ELF-1 (cell line): ENCODE data around the gene CPNE2.
"Not testable (repeated sequence)": the region's sequence is repeated elsewhere in the genome, so short reads cannot be mapped to it uniquely, and the experiment has no call there.

Experiments used
- DNase-seq: peaks from one replicate; pipeline ENCODE4 v3.0.0-alpha.2; 2016; ENCODE audit warnings: low read depth, low spot score

Gene CPNE2

DNA sequence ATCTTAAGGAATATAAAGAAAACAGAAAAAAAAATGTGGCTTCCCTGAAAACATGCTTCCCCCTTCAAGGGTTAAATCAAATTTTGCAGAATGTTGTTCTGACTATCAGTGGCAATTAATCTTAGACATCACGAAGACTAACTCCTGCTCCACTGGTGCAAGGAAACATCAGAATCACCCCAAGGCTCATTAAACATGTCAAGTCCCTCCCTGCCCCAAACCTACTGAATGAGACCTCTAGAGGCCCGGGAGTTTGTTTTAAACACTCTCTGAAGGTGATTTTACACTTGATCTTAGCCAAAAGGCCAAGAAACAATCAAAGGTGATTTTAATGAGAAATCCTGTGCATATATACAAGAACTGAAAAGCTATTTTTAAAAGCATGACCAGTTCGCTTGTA, 75.2 kb downstream of the CPNE2 start:
- DNase-seq: no peak

DNA sequence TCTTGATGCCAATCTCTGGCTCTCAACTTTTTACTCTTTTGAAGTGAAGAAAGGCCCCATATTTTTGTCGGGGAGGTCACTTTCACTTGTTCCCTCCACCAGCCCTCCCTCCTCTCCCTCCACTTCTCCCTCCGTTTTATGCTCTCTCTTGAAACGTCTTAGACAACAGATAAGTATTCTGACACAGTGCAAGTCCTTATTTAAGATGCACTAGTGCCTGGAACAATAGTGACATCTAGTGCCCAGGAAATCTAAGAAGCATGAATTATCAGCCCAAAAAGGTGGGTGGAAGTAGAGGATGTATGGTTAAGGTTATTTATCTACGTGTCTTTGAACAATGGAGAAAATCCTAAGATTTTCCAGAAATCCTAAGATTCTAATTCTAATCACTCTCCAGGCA, 75.6 kb downstream of the CPNE2 start:
- DNase-seq: no peak

DNA sequence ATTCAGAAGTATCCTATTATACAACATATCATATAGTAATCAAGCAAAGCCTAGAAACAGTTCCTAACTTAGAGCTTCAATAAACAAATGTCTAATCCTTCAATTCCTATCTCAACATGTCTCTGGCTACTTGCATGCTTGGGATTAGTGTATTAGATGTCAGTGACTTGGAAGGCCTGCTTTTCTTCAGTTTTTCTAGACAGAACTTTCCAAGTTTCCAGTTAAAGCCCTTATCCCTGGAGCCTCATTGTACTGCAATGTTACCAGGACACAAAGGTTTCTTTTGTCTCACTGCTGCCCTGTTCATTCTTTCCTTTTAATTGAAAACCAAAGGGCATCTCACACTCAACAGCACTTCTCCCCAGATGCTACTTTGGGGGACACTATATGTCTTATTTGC, 76.9 kb downstream of the CPNE2 start:
- no peak for DNase-seq

DNA sequence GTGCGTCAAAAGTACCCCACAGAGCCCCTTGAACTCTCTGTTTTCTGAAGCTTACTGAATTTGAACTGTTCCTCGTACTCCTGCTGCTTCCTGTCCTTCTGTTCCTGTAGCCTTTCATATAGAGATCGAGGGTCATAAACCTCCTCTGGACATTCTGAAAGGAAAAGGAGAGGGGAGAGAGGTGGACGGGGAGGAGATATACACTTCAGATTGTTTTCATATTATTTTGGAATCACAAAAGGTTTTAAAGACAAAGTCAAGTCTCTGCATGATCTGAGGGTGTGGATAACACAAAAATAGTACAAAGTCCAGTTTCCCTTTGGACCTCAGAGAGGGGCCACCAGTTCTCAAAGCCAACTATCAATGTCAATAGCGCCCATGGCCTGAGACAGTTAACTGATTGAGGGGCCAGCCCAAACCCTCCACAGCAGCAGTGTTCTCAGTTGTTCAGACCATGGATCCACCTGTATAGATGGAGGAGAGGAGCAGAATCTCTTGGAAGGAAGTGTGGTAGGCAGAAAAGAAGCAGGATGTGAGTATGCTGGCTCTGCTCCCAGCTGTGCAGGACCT, 80.4 kb downstream of the CPNE2 start:
- DNase-seq: no peak

DNA sequence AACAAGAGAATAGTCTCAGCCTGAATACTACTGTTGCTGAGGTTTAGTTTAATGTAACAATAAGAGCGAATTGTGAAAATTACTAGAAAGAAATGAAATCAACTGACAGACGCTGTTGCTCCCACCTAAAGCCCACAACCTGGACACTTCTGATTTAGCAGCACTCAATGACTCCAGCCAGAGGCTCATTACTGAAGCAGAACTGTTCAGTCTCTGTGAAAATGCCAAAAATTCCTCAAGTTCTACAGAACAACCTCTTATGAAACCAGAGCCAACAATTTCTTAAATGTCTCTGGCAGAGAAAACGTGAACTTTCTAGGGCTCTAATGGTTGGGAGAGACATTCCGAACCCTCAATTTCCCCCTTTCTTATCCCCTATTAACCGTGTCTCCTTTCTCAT, 83.5 kb downstream of the CPNE2 start:
- no peak for DNase-seq

DNA sequence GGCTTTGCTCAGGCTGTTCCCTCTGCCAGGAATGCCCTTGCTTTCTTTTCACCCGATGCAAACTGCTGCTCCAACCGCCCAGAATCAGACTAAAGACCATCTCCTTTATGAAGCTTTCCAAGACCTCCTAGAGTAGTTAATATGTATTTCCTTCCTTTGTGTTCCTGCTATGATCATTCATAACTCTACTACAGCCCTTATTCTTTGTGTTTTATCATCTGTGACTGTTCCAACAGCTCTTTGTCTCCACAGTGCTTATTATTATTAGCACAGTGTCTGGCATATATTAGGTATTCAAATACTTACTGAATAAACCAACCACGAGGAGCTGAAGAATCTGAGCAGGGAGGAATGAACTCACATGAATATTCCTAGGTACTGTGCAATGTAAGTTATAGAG, 85.8 kb downstream of the CPNE2 start:
- no peak for DNase-seq

DNA sequence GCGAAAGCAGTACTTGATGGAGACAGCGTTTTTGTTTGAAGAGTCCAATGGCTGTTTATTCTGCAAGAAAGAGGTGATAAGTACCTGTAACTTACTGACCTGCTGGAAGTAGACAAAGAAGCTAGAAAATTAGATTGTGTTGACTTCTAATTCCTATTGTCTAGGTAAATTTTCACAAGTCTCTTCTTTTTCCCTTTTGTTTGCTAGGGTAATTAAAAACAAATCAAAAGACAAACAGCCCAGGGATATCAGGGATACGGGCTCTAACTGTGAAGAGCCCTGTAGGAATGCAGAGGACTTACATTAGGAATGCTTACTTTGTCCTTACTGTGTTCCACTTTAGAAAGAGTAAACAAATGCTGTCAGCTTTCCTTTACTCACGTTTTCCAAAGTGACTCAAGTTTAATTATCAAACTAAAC, 86.4 kb downstream of the CPNE2 start:
- peak; percentile 23 for DNase-seq

DNA sequence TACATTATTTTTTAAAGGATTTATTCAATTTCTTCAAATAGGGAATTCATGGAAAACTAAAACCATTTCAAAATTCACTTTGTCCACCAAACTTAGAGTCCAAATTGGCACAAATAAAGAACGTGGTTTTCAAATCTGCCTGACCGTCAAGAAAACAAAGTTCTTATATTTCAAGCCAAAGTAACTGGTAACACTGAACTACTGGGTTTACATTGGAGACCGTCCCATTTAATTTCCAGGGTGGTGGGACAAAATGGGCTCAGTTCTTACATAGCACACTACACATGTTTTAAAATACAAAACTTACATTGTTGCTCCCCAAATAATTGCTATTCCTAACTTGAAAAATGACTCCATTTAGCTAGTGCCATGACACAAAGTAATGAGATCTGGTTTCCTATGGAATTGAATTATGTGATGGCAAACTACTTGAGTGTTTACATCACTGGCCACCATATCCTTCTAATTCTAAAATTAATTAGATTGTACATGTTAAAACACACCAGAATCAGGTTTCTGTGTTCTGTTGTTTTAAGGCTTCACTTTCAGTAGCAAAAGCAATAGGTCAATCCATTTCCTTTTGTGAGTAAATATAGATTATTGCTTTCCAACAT, 86.9 kb downstream of the CPNE2 start:
- DNase-seq: no peak

DNA sequence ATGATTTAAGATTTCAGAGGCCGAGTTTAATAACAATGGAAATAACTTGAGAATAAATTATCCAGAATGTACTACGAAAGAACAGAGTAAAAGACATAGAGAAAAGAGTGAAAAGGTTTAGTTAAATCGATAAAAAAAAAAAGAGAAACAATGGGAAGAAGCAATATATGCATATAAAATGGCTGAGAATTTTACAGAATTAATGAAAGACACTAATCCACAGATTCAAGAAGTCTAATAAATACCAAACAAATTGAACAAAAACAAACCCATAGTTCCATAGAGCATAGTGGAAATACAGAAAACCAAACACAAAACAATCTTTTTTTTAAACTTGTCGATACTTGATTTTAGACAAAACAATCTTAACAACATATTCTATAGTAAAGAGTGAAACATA, 91.7 kb downstream of the CPNE2 start:
- no peak for DNase-seq

DNA sequence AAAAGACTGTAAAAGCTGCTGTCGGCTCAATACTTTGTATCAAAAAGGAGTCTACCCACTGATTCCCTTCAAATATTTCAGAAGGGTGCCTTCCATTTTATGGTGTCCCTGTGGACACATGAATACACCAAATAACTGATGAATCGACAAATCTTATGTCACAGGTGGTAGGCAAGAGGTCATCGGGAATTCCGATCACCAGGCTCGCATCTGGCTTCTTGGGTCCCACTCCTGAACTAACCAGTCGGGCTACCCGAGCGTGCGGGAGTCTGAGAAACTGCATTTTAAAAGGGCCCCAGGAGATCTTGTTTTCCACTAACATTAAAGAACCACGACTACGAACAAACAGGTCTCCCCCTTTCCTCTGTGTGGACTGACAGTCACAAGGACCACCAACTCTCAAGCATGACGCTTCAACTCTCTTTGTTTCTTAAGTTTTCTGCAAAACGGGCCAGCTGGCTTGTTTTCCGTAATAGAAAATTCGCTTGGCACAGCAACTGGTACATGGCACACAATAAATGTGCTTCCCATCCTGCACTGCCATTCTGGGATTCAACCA, 92.6 kb downstream of the CPNE2 start:
- DNase-seq: peak; percentile 23

DNA sequence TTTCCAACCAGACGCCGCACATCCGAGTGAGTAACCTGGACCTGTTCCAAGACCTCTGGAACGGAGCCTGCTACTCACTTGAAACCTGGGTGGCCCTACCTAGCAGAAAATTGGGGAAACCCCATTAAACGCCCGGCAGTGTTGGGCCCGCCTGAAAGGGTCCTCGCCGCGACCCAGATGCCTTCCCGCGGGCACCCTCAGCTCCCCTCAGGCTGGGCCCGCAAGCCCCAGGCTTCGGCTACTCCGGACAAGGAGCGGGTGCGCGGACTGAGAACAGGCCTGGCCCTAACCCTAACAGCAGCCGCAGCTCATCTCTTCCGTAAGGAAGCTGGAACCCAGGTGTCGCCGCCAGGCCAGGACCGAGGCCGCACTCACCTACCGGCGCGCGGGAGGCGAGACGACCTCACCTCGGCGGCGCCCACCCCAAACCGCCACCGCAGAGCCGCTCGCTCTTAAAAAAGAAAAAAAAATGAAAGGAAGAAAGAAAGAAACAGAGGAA, 93.1 kb downstream of the CPNE2 start:
- no peak for DNase-seq

DNA sequence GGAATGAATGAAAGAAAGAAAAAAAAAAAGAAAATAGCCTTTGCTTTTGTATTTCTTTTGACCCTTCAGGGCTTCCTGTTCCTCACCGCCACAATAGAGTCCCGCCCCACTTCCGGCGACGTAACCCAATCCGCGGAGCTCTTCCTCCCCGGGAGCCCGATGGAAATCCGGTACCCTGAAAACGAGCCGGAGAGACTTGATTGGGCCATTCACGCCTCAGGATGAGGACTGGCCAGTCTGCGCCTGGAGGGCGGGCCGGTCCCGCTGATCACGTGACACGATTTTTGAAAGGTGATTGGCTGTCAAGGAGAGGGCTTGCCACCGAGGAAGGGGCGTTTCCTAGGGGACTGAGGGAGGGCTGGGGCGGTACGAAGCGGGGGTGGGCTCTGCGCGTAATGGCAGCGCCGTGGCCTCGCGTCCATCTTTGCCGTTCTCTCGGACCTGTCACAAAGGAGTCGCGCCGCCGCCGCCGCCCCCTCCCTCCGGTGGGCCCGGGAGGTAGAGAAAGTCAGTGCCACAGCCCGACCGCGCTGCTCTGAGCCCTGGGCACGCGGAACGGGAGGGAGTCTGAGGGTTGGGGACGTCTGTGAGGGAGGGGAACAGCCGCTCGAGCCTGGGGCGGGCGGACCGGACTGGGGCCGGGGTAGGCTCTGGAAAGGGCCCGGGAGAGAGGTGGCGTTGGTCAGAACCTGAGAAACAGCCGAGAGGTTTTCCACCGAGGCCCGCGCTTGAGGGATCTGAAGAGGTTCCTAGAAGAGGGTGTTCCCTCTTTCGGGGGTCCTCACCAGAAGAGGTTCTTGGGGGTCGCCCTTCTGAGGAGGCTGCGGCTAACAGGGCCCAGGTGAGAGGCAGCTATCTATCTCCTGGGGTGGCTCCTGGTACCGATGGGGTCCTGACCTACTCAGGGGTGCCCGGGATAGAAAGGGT, 93.8 kb downstream of the CPNE2 start, which contains the start of the genes PSME3IP1 and RSPRY1:
PSME3IP1 (minus strand) TSS at position 95 of the 927 bp plus-strand sequence. CDS start 12,185 bp downstream, outside the sequence.
RSPRY1 (plus strand) TSS at position 385 of the 927 bp plus-strand sequence. CDS start 18,330 bp downstream, outside the sequence.
- DNase-seq: peak; percentile 100

DNA sequence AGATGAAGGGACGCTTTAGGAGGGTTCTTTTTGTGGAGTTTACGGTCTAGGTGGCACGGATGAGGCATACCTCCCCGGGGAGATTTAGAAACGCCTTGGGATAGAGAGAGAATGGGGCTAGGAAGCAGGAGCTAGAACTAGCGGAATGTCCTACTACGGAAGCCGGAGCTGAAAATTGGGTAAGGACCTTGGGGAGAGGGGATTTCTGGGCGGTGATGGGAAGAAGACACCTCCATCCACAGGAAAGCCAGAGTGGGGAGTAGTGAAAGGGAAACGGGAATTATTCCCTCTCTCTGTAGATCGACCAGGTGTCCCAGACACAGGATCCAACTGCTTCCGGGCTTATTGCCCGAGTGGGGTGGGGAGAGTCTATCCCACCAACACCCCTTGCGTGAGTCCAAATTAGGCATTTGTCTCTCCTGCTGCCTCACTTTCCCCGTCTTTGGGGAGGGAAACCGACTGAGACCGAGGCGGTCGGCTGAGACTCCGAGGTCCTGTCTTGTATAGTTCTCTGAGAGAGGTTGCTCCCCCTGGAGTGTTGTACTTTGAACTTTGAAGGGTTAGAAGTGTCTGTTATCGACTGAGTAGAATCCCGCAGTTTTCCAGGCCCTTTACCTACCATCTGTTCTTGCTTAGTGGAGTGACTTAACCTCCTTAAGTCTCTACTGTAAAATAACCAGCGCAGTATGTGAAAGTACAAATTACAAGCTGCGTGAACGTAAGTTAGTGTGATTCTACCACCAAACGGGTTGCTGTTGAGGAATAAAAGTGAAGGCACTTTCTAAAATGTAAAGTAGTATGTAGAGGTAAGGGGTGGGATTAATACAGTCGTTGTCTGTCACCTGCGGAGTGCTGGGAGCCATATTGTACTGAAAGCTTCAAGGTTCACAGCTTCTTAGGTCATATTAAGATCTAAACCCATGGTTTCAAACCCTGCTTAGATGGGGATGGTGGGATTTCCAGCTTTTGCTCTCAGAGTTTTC, 94.8 kb downstream of the CPNE2 start:
- DNase-seq: peak; percentile 45

DNA sequence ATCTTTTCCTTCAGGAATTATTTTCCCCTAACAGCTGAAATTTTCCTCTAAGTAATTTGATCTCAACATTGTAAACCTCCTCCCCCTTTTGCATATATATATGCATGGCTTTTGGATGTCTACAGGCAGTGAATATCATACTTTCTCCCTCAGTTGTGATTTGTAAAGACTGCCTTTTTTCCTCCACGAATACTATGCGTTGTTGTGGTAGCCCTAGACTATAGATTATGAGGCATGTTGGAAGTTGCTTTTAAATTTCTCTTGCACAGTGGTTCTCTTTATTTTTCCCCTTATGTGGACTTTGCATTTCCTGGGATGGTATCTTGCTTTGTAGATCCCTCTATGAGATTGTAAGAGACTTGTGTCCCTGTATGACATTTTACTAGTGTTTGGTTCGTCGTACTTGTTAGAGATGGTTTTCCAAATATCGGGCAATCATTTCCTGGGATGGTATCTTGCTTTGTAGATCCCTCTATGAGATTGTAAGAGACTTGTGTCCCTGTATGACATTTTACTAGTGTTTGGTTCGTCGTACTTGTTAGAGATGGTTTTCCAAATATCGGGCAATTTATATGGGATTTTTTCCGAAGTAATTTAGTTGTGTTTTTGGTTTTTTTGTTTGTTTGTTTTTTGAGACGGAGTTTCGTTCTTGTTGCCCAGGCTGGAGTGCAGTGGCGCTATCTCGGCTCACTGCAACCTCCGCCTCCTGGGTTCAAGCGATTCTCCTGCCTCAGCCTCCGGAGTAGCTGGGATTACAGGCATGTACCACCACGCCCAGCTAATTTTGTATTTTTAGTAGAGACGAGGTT, 95.7 kb downstream of the CPNE2 start:
- not testable (repeated sequence) for DNase-seq

DNA sequence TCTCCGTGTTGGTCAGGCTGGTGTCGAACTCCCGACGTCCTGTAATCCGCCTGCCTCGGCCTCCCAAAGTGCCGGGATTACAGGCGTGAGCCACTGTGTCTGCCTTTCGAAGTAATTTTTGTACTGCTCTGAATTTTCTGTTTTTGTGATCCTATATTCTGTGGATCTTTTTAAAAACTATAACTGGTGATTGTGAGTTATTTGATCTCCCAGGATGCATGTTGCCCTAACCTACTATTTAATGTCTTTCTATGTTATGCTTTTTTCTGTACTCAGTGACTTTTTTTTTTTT, 96.3 kb downstream of the CPNE2 start:
- no peak for DNase-seq

DNA sequence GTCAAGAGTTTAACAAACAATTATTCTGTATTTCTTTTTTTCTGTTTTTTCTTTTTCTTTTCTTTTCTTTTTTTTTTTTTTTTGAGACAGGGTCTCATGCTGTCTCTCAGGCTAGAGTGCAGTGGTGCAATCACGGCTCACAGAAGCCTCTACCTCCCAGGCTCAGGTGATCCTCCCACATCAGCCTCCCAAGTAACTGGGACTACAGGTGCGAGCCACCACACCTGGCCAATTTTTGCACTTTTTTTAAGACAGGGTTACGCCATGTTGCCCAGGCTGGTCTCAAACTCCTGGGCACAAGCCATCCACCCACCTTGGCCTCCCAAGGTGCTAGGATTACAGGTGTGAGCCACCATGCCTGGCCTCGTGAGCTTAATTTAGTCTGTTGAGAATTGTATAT, 97.1 kb downstream of the CPNE2 start:
- DNase-seq: not testable (repeated sequence)

DNA sequence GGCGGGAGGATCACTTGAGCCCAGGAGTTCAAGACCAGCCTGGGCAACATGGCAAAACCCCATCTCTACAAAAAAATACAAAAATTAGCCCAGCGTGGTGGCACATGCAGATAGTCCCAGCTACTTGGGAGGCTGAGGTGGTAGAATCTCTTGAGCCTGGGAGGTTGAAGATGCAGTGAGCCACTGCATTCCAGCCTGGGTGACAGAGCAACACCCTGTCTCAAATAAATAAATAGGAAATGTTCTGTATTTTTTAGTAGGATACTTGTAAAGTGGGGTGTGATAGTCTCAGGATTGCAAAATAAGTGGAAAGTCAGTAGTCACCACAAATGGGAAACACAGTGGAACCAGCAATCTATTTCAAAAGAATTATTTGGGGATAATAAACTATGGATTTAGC, 97.8 kb downstream of the CPNE2 start:
- DNase-seq: no peak

DNA sequence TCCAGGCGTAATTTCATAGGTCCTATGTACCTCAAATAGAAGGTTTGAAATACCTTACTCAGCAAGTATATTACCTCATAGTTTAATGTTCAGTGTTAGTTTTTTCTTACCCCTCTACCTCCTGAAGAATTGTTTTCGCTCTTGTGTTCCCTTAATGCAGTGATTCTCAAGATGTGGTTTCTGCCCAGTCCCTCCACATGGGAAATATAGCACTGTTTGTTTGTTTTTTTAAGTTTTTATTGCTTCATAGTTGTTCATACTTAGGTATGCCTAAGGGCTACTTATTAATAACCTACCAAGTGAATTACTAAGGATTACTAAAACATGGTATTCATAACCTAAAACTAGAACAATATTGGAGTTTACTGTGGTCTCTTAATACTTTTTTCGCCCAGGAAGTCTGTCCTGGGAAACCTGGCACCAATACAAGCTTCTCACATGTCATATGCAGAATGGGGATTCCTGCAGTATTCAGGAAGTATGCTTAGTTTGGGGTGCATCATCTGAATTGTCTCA, 98.7 kb downstream of the CPNE2 start:
- no peak for DNase-seq

DNA sequence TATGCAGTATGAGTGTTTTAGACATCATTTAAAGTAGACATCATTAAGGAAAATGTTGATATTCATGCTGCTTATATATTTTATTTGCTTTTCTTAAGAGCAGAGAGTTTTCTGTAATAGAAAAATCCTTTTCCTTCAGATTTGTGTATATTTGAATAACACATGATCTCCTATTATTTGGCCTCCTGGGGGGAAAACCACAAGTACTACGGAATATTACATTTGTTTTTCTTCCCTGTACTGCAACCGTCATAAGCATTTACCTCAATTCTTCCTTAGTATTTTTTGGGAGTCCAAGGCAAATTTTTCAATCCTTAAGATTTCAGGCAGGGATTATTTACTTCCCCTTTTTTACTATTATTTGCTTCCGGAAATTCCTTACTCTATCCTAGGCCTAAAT, 99.8 kb downstream of the CPNE2 start:
- no peak for DNase-seq
